Right atrium auricular region (tissue), 2 donors: ENCODE data around the gene FTHL17. TPM values are rescaled to one million over a fixed set of nuclear protein-coding genes. Genes with fewer than 3 reads are reported as not detected.

ENCODE experiments used
- DNase-seq: peaks from one replicate; pipeline ENCODE4 v3.0.0-alpha.2; 2019; ENCODE audit warnings: low spot score
- H3K27ac ChIP-seq, 2 donors: fragments of 200-600 bp; sonication (generic); 1 replicate in 1 of 2; 2 replicates in 1 of 2; pipeline ENCODE4 v1.5.1; 2016 to 2019
- H3K27me3 ChIP-seq, 2 donors: fragments of 200-600 bp; sonication (generic); one replicate each; pipeline versions ENCODE4 v1.5.1 to v1.6.0; 2017 to 2019
- H3K36me3 ChIP-seq: fragments of 200-600 bp; sonication (generic); one replicate; pipeline ENCODE4 v1.5.1; 2016
- H3K4me1 ChIP-seq, 2 donors: fragments of 200-600 bp; sonication (generic); one replicate each; pipeline versions ENCODE4 v1.5.1 to v1.6.0; 2017 to 2019
- H3K4me3 ChIP-seq, 2 donors: fragments of 200-600 bp; sonication (generic); 1 replicate in 1 of 2; 2 replicates in 1 of 2; pipeline ENCODE4 v1.5.1; 2017 to 2019; ENCODE audit warnings: mild to moderate bottlenecking in 1 of 2, moderate library complexity in 1 of 2
- H3K9me3 ChIP-seq, 2 donors: fragments of 200-600 bp; sonication (generic); one replicate each; pipeline ENCODE4 v1.5.1; 2019
- CTCF ChIP-seq, 2 donors: fragments of 200-600 bp; sonication (generic); IDR thresholded peaks; one replicate each; pipeline ENCODE4 v1.5.1; 2019; ENCODE audit warnings: antibody characterized with exemption in 2 of 2
- total RNA-seq, 2 donors: library from RNA; depleted of rRNA; stranded (reverse); fragments of >200 nt; gene quantifications; one replicate each; pipeline ENCODE4 v1.1.0, GENCODE V29; 2016

FTHL17 gene
- total RNA-seq, 2 donors from 2014 or later = not detected

- no peak overlapping the region for H3K4me3 ChIP-seq
- H3K4me1 ChIP-seq = no peaks in the 10 kb centered on the region
- no peaks in the 10 kb centered on the region for H3K36me3 ChIP-seq
- no peak for TF ChIP-seq CTCF (IDR thresholded peaks at IDR 0.05)
- no peak overlapping the region for H3K27ac ChIP-seq
- DNase-seq = no peak
- peaks cover 0 to 22% of the 10 kb centered on the region in 2 donors for H3K9me3 ChIP-seq
- no peaks in the 10 kb centered on the region for H3K27me3 ChIP-seq
These were observed 2.7 kb upstream of the FTHL17 start for GRCh38 chrX:31074522-31074921.

- no peak for DNase-seq
- H3K9me3 ChIP-seq = peaks cover 0 to 10% of the 10 kb centered on the region in 2 donors
- H3K36me3 ChIP-seq = no peaks in the 10 kb centered on the region
- no peak for TF ChIP-seq CTCF (IDR thresholded peaks at IDR 0.05)
- H3K4me3 ChIP-seq = no peak overlapping the region
- H3K4me1 ChIP-seq = no peaks in the 10 kb centered on the region
- no peaks in the 10 kb centered on the region for H3K27me3 ChIP-seq
- no peak overlapping the region for H3K27ac ChIP-seq
These were observed 579 bp downstream of the FTHL17 start for GRCh38 chrX:31071262-31071661.

GRCh38 chrX:31070057-31070468 is 1.8 kb downstream of the FTHL17 start:
- H3K36me3 ChIP-seq = no peaks in the 10 kb centered on the region
- H3K27me3 ChIP-seq = no peaks in the 10 kb centered on the region
- no peak for DNase-seq
- H3K27ac ChIP-seq = no peak overlapping the region
- TF ChIP-seq CTCF (IDR thresholded peaks at IDR 0.05) = no peak
- H3K4me1 ChIP-seq = no peaks in the 10 kb centered on the region
- no peak overlapping the region for H3K4me3 ChIP-seq
- H3K9me3 ChIP-seq = peaks cover 0 to 10% of the 10 kb centered on the region in 2 donors

- no peak for TF ChIP-seq CTCF (IDR thresholded peaks at IDR 0.05)
- no peaks in the 10 kb centered on the region for H3K36me3 ChIP-seq
- H3K27me3 ChIP-seq = no peaks in the 10 kb centered on the region
- no peak for DNase-seq
- H3K4me1 ChIP-seq = no peaks in the 10 kb centered on the region
- no peaks in the 10 kb centered on the region for H3K9me3 ChIP-seq
- H3K27ac ChIP-seq = no peak overlapping the region
- no peak overlapping the region for H3K4me3 ChIP-seq
These were observed 8.7 kb downstream of the FTHL17 start for GRCh38 chrX:31063114-31063513.

GRCh38 chrX:31061091-31061490 is 10.8 kb downstream of the FTHL17 start:
- TF ChIP-seq CTCF (IDR thresholded peaks at IDR 0.05) = no peak
- H3K9me3 ChIP-seq = no peaks in the 10 kb centered on the region
- no peaks in the 10 kb centered on the region for H3K36me3 ChIP-seq
- H3K27ac ChIP-seq = no peak overlapping the region
- DNase-seq = no peak
- H3K27me3 ChIP-seq = no peaks in the 10 kb centered on the region
- H3K4me3 ChIP-seq = no peak overlapping the region
- no peaks in the 10 kb centered on the region for H3K4me1 ChIP-seq

GRCh38 chrX:31060016-31060415 is 11.8 kb downstream of the FTHL17 start:
- no peaks in the 10 kb centered on the region for H3K9me3 ChIP-seq
- no peak for DNase-seq
- no peaks in the 10 kb centered on the region for H3K27me3 ChIP-seq
- H3K4me1 ChIP-seq = no peaks in the 10 kb centered on the region
- TF ChIP-seq CTCF (IDR thresholded peaks at IDR 0.05) = no peak
- H3K36me3 ChIP-seq = no peaks in the 10 kb centered on the region
- H3K27ac ChIP-seq = no peak overlapping the region
- no peak overlapping the region for H3K4me3 ChIP-seq
